ENCODE data around the gene PAMR1. TPM values are rescaled to one million over a fixed set of nuclear protein-coding genes. Genes with fewer than 3 reads are reported as not detected.

The PAMR1 gene
- total RNA-seq (2014; rRNA removed; shearing (Covaris generic)): 1.5 and 2.3 TPM in 2 replicates

GRCh38 chr11:35525501-35526175 is at the start of gene PAMR1:
TSS of gene PAMR1 (minus strand) at chr11:35525616. CDS start at chr11:35525585, 31 bp downstream.
- Histone ChIP-seq H3K36me3 (no peaks in the 10 kb centered on the region), H3K27me3 (no peaks in the 10 kb centered on the region), H3K27ac (no peak within 1 kb of the TSS), H3K4me1 (peaks cover 13% of the 10 kb centered on the region), H3K4me3 (peak within 1 kb of the TSS; percentile 28), H3K9me3 (replicated peaks) (no peaks in the 10 kb centered on the region)
- DNase-seq: peak; percentile 35 to 56

- no peak for DNase-seq
- H3K9me3 ChIP-seq (replicated peaks): 0 out of 2 replicates have a peak, but pooled peaks cover 5% of the 10 kb centered on the region
- H3K36me3 ChIP-seq: no peaks in the 10 kb centered on the region
- H3K27me3 ChIP-seq: no peaks in the 10 kb centered on the region
- no peak overlapping the region for H3K4me3 ChIP-seq
- H3K4me1 ChIP-seq: peaks cover 14% of the 10 kb centered on the region
- H3K27ac ChIP-seq: no peak overlapping the region
Measured at GRCh38 chr11:35571696-35572095, 46.3 kb upstream of the PAMR1 start.

GRCh38 chr11:35567737-35568465 is 42.5 kb upstream of the PAMR1 start:
- Histone ChIP-seq H3K4me3 (no peak overlapping the region), H3K4me1 (peaks cover 14% of the 10 kb centered on the region), H3K9me3 (replicated peaks) (no peaks in the 10 kb centered on the region), H3K27ac (peak overlapping the region; percentile 14; the same call in 1 of the 2 replicates), H3K27me3 (no peaks in the 10 kb centered on the region), H3K36me3 (no peaks in the 10 kb centered on the region)
- DNase-seq: peak; percentile 33 to 34

DNA sequence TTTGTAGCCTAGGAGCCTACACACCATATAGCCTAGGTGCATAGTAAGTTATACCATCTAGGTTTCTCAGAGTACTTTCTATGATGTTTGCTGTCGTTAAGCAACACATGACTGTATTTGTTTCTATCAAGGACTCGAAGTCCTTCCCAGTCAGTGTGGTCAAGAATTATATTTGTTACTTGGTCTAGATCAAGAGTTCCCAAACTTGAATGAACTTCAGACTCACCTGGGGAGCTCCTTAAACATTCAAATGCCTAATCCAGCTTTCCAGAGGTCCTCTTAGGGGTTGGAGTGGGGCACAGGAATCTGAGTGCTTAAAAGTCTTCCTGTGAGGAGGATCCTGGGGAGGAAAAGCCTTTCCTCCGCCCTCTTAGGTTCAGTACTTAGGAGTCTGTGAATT is 41.5 kb upstream of the PAMR1 start:
- Histone ChIP-seq H3K4me1 (peaks cover 14% of the 10 kb centered on the region), H3K9me3 (replicated peaks) (no peaks in the 10 kb centered on the region), H3K27ac (no peak overlapping the region), H3K36me3 (no peaks in the 10 kb centered on the region), H3K27me3 (no peaks in the 10 kb centered on the region), H3K4me3 (no peak overlapping the region)
- DNase-seq: no peak

GRCh38 chr11:35566181-35566580 is 40.8 kb upstream of the PAMR1 start:
- H3K4me1 ChIP-seq: peaks cover 14% of the 10 kb centered on the region
- H3K27me3 ChIP-seq: no peaks in the 10 kb centered on the region
- no peak overlapping the region for H3K4me3 ChIP-seq
- H3K36me3 ChIP-seq: no peaks in the 10 kb centered on the region
- DNase-seq: no peak
- H3K9me3 ChIP-seq (replicated peaks): no peaks in the 10 kb centered on the region
- no peak overlapping the region for H3K27ac ChIP-seq

- Histone ChIP-seq H3K4me3 (no peak overlapping the region), H3K4me1 (peaks cover 14% of the 10 kb centered on the region), H3K27ac (no peak overlapping the region)
Measured at GRCh38 chr11:35564245-35564595, 38.8 kb upstream of the PAMR1 start.

DNA sequence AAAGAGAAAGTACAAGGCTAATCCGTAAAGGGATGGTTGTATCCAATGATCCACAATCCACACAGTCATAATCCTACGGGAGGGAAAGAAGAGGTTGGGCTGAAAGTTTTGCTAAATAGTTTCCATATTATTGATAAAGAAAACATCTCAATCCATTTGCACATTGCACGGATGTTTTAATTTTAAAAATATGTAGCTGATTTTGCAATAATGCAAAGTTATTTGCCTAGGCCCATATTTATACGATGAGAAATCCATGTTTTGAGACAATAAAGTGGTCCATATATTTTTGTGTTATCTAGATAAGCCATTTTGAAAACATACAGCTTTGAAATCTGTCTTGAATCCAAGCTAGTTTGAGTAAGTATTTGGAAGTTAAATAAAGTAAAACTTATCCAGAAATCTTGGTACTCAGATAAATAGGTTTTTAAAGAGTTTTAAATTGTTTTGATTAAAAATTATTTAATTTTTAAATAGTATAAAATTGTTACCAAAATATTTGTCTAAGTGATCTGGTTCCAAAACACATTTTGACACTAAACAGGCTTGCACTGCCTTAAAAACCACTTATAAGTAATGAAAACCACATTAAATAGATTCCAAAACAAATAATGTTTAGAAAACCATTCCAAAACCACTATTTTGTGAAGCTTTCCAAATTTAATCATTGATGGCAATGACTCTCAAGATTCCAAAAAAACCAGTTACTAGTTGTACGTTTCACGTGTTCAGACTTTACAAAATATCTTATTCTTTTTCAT is 38.2 kb upstream of the PAMR1 start:
- no peaks in the 10 kb centered on the region for H3K27me3 ChIP-seq
- H3K9me3 ChIP-seq (replicated peaks): no peaks in the 10 kb centered on the region
- H3K4me3 ChIP-seq: no peak overlapping the region
- H3K4me1 ChIP-seq: peaks cover 14% of the 10 kb centered on the region
- H3K36me3 ChIP-seq: no peaks in the 10 kb centered on the region
- DNase-seq: no peak
- H3K27ac ChIP-seq: no peak overlapping the region

More at GRCh38 chr11:35564245-35564595, 38.8 kb upstream of the PAMR1 start:
- Histone ChIP-seq H3K36me3 (no peaks in the 10 kb centered on the region), H3K27me3 (no peaks in the 10 kb centered on the region), H3K9me3 (replicated peaks) (no peaks in the 10 kb centered on the region)
- no peak for DNase-seq

- H3K4me1 ChIP-seq: no peaks in the 10 kb centered on the region
- no peak overlapping the region for H3K27ac ChIP-seq
- H3K4me3 ChIP-seq: no peak overlapping the region
- H3K36me3 ChIP-seq: no peaks in the 10 kb centered on the region
- H3K27me3 ChIP-seq: no peaks in the 10 kb centered on the region; the same call in 1 of the 2 replicates
- no peaks in the 10 kb centered on the region for H3K9me3 ChIP-seq (replicated peaks)
- no peak for DNase-seq
Measured at GRCh38 chr11:35559949-35560348, 34.5 kb upstream of the PAMR1 start.

- H3K9me3 ChIP-seq (replicated peaks): no peaks in the 10 kb centered on the region
- H3K27ac ChIP-seq: no peak overlapping the region
- H3K27me3 ChIP-seq: no peaks in the 10 kb centered on the region; the same call in 1 of the 2 replicates
- DNase-seq: no peak
- no peaks in the 10 kb centered on the region for H3K36me3 ChIP-seq
- H3K4me3 ChIP-seq: no peak overlapping the region
- peaks cover 14% of the 10 kb centered on the region for H3K4me1 ChIP-seq
Measured at GRCh38 chr11:35558513-35558912, 33.1 kb upstream of the PAMR1 start.

DNA sequence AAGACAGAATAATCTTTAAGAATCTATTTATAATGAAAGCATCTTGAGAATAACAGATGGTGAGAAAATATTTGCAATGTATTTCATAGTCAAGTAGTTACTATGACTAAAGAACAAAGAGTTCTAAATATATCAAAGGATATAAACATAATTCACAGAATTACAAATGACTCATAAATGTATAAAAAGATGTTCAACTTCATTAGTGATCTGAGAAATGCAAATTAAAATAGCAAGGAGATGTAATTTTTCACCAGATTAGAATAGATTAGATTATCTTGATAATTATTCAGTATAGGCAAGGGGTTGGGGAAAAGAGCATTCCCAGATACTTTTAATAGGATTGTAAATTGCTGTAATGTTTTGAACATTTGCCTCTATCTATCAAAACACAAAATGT is 30.1 kb upstream of the PAMR1 start:
- Histone ChIP-seq H3K36me3 (no peaks in the 10 kb centered on the region), H3K27ac (no peak overlapping the region), H3K4me1 (peaks cover 15% of the 10 kb centered on the region), H3K9me3 (replicated peaks) (no peaks in the 10 kb centered on the region), H3K4me3 (no peak overlapping the region), H3K27me3 (no peaks in the 10 kb centered on the region; the same call in 1 of the 2 replicates)
- no peak for DNase-seq

DNA sequence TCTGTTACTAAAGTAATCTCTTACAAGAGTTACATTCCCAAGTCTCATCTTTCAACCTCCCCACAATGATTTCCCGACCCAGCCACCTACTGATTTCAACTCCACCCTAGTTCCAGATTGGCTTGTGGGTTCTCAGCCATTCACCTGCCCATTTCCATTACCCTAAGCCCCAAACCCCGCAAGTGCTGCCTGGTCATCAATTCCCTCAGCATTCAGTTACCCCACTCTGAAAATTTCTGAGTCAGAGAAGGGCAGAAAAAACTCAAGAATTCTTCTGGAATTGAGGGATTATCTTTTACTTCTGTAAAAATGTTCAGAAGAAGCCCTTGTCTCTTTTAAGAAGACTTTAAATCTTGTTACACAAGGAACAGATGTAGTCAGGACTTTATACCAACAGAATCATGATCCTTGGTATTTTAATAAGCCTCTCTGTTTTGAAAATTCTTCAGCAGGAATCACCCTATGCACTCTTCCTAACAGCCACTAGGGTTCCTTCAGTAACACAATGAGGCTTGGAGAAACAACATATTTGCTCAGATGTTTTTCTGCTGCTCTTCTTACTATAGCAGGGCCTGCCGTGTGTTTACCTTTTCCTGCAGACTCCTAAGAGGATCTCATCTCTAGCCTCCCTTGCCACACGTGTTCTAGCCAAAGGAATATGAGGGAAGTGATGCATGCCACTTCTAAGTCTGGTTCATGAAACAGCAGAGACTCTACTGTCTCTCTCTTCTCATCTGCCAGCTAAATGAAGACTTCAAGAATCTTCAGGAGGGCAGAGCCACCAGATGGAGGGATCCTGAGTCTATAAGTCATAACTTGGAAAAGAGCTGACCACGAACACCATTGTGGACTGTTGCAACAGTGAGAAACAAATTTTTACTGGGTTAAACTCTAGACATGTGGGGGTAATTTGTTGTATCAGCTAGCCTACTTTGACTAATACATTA is 29.3 kb upstream of the PAMR1 start:
- peaks cover 22% of the 10 kb centered on the region for H3K4me1 ChIP-seq
- no peak overlapping the region for H3K27ac ChIP-seq
- peak in 1 of 2 experiments; percentile 19 for DNase-seq
- no peaks in the 10 kb centered on the region; the same call in 1 of the 2 replicates for H3K27me3 ChIP-seq
- H3K4me3 ChIP-seq: no peak overlapping the region
- H3K36me3 ChIP-seq: no peaks in the 10 kb centered on the region
- H3K9me3 ChIP-seq (replicated peaks): no peaks in the 10 kb centered on the region

- Histone ChIP-seq H3K36me3 (no peaks in the 10 kb centered on the region), H3K27ac (no peak overlapping the region), H3K27me3 (no peaks in the 10 kb centered on the region; the same call in 1 of the 2 replicates)
Measured at GRCh38 chr11:35553831-35554230, 28.4 kb upstream of the PAMR1 start.

DNA sequence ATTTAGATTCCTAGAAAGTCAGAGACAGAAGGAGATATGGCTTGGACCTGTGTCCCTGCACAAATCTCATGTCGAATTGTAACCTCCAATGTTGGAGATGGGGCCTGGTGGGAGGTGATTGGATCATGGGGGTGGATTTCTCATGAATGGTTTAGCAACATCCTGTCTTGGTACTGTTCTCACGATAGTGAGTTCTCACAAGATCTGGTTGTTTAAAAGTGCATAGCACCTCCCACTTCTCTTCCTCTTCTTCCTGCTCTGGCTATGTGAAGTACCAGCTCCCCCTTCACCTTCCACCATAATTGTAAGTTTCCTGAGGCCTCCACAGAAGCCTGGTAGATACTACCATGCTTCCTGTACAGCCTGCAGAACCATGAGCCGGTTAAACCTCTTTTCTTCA is 27.6 kb upstream of the PAMR1 start:
- Histone ChIP-seq H3K27ac (no peak overlapping the region), H3K9me3 (replicated peaks) (no peaks in the 10 kb centered on the region), H3K36me3 (no peaks in the 10 kb centered on the region), H3K4me1 (peaks cover 26% of the 10 kb centered on the region), H3K27me3 (no peaks in the 10 kb centered on the region; the same call in 1 of the 2 replicates), H3K4me3 (no peak overlapping the region)
- DNase-seq: no peak

More at GRCh38 chr11:35553831-35554230, 28.4 kb upstream of the PAMR1 start:
- DNase-seq: peak; percentile 12 to 35
- Histone ChIP-seq H3K4me1 (peaks cover 26% of the 10 kb centered on the region), H3K9me3 (replicated peaks) (no peaks in the 10 kb centered on the region), H3K4me3 (no peak overlapping the region)

DNA sequence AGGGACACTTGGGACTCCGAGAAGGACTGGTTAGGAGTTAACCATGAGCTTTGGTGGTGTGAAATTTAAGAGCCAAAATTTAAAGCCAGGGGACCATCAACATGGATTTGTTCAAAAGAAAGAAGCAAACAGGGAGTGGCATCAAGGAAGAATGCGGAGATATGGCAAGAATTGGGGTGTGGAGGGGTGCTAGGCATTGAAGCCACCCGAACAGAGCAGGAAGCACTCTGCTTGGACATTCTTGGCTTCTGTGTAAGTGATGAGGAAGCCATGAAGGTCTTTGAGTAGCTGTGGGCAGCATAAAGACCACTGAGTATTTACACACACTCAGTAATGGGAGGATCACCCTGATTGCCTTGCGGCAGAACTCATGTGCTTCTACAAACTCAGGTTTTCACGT is 27.2 kb upstream of the PAMR1 start:
- H3K4me3 ChIP-seq: no peak overlapping the region
- DNase-seq: no peak
- H3K9me3 ChIP-seq (replicated peaks): no peaks in the 10 kb centered on the region
- no peak overlapping the region for H3K27ac ChIP-seq
- no peaks in the 10 kb centered on the region; the same call in 1 of the 2 replicates for H3K27me3 ChIP-seq
- H3K36me3 ChIP-seq: no peaks in the 10 kb centered on the region
- H3K4me1 ChIP-seq: peaks cover 26% of the 10 kb centered on the region
